Measurements from ENCODE around the gene CATSPERE. TPM values are rescaled to one million over a fixed set of nuclear protein-coding genes. Genes with fewer than 3 reads are reported as not detected.

The CATSPERE gene
- total RNA-seq, 120 experiments from 2014 or later: 1.5 to 7.7 (median 4.0) TPM

Other genes with a start within 250 kb of the CATSPERE start
- 10 to 100 TPM; 25.2 to 78.9 (median 51.3) TPM for gene ADSS2, start 9.4 kb upstream of the CATSPERE start, total RNA-seq
- gene DESI2, start 191.9 kb downstream of the CATSPERE start, total RNA-seq: 10 to 100 TPM in 107 of 120 experiments, 1 to 10 TPM in 13; 8.3 to 17.4 (median 11.9) TPM

Measured in dorsolateral prefrontal cortex (tissue), 118 donors.